Type B pancreatic cell (in vitro differentiated cells): ENCODE data around the gene ETV6. TPM values are rescaled to one million over a fixed set of nuclear protein-coding genes. Genes with fewer than 3 reads are reported as not detected.
A peak's percentile ranks its signal among the peaks of the same experiment; 100 is the strongest.

Source experiments
- DNase-seq: peaks from one replicate; pipeline ENCODE4 v3.0.0; 2021; ENCODE audit warnings: mixed read lengths; ENCODE audit not compliant: unreplicated experiment; ENCODE audit errors: extremely low spot score
- H3K27ac Mint-ChIP-seq: 2 replicates; pipeline ENCODE4 v1.8.0; 2021; ENCODE audit warnings: mild to moderate bottlenecking, mixed read lengths
- H3K27me3 Mint-ChIP-seq: 2 replicates; pipeline ENCODE4 v1.8.0; 2021; ENCODE audit warnings: mixed read lengths
- H3K36me3 Mint-ChIP-seq: 2 replicates; pipeline ENCODE4 v1.8.0; 2021; ENCODE audit warnings: mixed read lengths
- H3K4me1 Mint-ChIP-seq: one replicate; pipeline ENCODE4 v1.8.0; 2021; ENCODE audit warnings: mixed read lengths; ENCODE audit not compliant: unreplicated experiment
- H3K4me3 Mint-ChIP-seq: 2 replicates; pipeline ENCODE4 v1.8.0; 2021; ENCODE audit warnings: mild to moderate bottlenecking, mixed read lengths
- H3K9me3 Mint-ChIP-seq: 2 replicates; pipeline ENCODE4 v1.8.0; 2021; ENCODE audit warnings: mixed read lengths
- total RNA-seq: library from RNA; stranded (reverse); gene quantifications from 2 replicates; pipeline ENCODE4 v1.2.1, GENCODE V29; 2021; ENCODE audit warnings: low replicate concordance
- TF ChIP-seq, protein P1 (sequence below): fragments of 200-600 bp; sonication (generic); conservative IDR thresholded peaks from 2 replicates; pipeline ENCODE4 v1.5.0; 2021; ENCODE audit warnings: antibody characterized with exemption, mild to moderate bottlenecking

Gene ETV6
- total RNA-seq, 1 donor from 2014 or later = 26.5 TPM

GRCh38 chr12:11758510-11759493 is 109.3 kb downstream of the ETV6 start:
- H3K4me1 Mint-ChIP-seq = peaks cover 14% of the 10 kb centered on the region
- no peaks in the 10 kb centered on the region for H3K27me3 Mint-ChIP-seq
- peaks cover 40% of the 10 kb centered on the region for H3K36me3 Mint-ChIP-seq
- H3K27ac Mint-ChIP-seq = peak overlapping the region; percentile 2
- no peak for DNase-seq
- H3K4me3 Mint-ChIP-seq = no peak overlapping the region
- TF ChIP-seq, protein P1, sequence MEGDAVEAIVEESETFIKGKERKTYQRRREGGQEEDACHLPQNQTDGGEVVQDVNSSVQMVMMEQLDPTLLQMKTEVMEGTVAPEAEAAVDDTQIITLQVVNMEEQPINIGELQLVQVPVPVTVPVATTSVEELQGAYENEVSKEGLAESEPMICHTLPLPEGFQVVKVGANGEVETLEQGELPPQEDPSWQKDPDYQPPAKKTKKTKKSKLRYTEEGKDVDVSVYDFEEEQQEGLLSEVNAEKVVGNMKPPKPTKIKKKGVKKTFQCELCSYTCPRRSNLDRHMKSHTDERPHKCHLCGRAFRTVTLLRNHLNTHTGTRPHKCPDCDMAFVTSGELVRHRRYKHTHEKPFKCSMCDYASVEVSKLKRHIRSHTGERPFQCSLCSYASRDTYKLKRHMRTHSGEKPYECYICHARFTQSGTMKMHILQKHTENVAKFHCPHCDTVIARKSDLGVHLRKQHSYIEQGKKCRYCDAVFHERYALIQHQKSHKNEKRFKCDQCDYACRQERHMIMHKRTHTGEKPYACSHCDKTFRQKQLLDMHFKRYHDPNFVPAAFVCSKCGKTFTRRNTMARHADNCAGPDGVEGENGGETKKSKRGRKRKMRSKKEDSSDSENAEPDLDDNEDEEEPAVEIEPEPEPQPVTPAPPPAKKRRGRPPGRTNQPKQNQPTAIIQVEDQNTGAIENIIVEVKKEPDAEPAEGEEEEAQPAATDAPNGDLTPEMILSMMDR = no peak
- no peaks in the 10 kb centered on the region for H3K9me3 Mint-ChIP-seq

- H3K27ac Mint-ChIP-seq = no peak overlapping the region
- H3K9me3 Mint-ChIP-seq = no peaks in the 10 kb centered on the region
- TF ChIP-seq, protein P1 = no peak
- H3K4me3 Mint-ChIP-seq = no peak overlapping the region
- H3K36me3 Mint-ChIP-seq = peaks cover 42% of the 10 kb centered on the region
- DNase-seq = no peak
- H3K4me1 Mint-ChIP-seq = peaks cover 14% of the 10 kb centered on the region
- H3K27me3 Mint-ChIP-seq = no peaks in the 10 kb centered on the region
Measured at GRCh38 chr12:11759494-11759878, 110.0 kb downstream of the ETV6 start.

DNA sequence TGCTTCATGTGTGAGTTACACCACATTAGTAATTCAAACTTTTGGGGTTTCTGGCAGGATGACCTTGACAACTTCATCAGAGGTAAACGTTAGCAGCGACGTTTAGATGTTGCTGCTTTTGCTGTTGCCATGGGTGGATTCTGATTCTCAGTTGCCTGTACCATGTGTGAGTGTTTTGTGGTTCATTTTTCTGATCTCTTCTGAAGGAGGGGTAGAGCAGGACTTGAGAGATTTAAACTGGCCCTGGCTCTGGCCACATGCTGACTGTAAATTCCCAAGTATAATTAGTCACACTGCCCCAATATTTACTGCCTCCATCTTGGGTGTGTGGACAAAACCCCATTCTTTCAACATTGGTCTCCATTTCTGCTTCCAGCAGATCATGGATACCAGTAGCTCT is 110.4 kb downstream of the ETV6 start:
- Mint-ChIP-seq H3K36me3 (peaks cover 41% of the 10 kb centered on the region), H3K4me1 (peaks cover 15% of the 10 kb centered on the region), H3K27ac (no peak overlapping the region), H3K4me3 (no peak overlapping the region), H3K9me3 (no peaks in the 10 kb centered on the region), H3K27me3 (no peaks in the 10 kb centered on the region)
- TF ChIP-seq, protein P1 = no peak
- no peak for DNase-seq

DNA sequence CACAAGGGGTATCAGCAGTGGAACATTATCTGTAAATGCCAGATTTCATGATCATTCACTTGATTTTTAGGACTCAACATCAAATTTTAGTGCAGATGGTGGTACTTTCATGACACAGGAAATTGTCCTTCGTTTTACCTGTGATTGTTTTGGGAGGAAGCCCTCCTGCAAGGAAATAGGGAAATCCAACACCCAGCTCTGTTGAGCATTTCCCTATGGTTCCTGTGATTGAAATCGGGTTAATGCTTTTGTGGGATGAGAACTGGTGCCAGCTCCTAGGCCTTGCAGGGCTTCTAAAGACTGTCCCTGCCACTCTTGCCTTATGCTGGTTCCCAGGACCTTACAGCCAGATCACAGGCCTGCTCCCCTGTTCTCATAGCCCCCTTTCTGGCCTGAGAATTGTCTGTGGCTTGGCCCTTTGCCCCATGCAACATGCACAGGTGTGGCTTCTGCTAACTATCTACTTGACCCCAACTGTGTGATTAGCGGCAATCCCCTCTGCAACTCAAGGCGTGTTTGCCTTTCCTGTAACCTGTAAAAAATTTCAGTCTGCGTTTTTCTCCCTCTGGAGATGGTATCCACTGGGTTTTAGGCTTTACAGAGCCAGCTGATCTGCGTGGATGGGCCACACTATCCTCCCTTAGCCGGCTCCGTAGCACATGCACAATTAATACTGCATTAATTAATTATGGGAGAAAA is 112.5 kb downstream of the ETV6 start:
- no peak overlapping the region for H3K27ac Mint-ChIP-seq
- H3K36me3 Mint-ChIP-seq = peaks cover 35% of the 10 kb centered on the region
- no peak overlapping the region for H3K4me3 Mint-ChIP-seq
- H3K4me1 Mint-ChIP-seq = peaks cover 27% of the 10 kb centered on the region
- H3K27me3 Mint-ChIP-seq = no peaks in the 10 kb centered on the region
- H3K9me3 Mint-ChIP-seq = no peaks in the 10 kb centered on the region
- no peak for DNase-seq
- TF ChIP-seq, protein P1 = no peak

DNA sequence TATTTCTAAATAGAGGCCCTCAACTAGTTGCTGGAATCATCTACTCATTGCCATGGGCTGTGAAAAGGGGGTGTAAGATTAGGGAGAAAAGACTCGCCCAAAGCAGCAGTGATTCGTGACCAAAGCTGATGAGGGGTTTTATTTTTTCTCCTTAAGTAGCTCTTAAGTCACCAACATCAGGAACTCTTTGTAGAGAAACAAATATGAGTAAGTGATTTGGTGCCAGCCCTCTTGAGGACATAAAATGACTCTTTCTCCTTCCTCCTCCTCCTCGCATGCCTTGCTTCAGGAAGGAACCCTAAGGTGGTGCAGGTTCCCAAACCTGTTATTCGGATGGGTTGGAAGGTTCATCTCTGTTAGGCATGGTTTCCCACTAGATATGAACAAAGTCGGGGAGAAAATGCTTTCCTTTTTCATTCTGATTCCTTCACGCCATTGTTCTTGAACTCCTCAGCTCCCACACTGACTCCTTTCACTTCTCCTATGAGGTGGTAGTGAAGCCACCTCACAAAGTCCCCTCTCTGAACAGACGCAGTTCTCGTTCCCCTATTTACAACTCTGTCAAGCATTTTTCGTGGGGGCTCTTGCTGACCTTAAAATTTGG is 113.4 kb downstream of the ETV6 start:
- peaks cover 38% of the 10 kb centered on the region for H3K36me3 Mint-ChIP-seq
- TF ChIP-seq, protein P1 = no peak
- peak overlapping the region; percentile 6 for H3K27ac Mint-ChIP-seq
- no peak overlapping the region for H3K4me3 Mint-ChIP-seq
- H3K4me1 Mint-ChIP-seq = peaks cover 27% of the 10 kb centered on the region
- no peak for DNase-seq
- H3K27me3 Mint-ChIP-seq = no peaks in the 10 kb centered on the region
- H3K9me3 Mint-ChIP-seq = no peaks in the 10 kb centered on the region
